HFF-Myc (cell line): ENCODE measurements around the gene HPS1.

ENCODE experiments used
- DNase-seq: peaks from one replicate; pipeline ENCODE4 v3.0.0-alpha.2; 2011; ENCODE audit warnings: low read depth; ENCODE audit errors: extremely low read depth
- H3K4me3 ChIP-seq: replicated peaks from 2 replicates; pipeline ENCODE4 v1.5.1; 2011; ENCODE audit warnings: low read depth, mild to moderate bottlenecking, control low read depth, low read length
- CTCF ChIP-seq: IDR thresholded peaks from 2 replicates; pipeline ENCODE4 v1.5.1; 2012; ENCODE audit warnings: mild to moderate bottlenecking, low read depth, low read length, control low read depth; ENCODE audit errors: missing control alignments

The HPS1 gene

GRCh38 chr10:98419469-98420261 lies 27.1 kb downstream of the HPS1 start:
- no peak overlapping the region for H3K4me3 ChIP-seq
- TF ChIP-seq CTCF: no peak
- no peak for DNase-seq

- DNase-seq: no peak
- H3K4me3 ChIP-seq: no peak overlapping the region
- TF ChIP-seq CTCF: no peak
These were observed 27.9 kb downstream of the HPS1 start for GRCh38 chr10:98418665-98419468.

- no peak for TF ChIP-seq CTCF
- DNase-seq: no peak
- no peak overlapping the region for H3K4me3 ChIP-seq
These were observed 28.6 kb downstream of the HPS1 start for GRCh38 chr10:98417973-98418664.

DNA sequence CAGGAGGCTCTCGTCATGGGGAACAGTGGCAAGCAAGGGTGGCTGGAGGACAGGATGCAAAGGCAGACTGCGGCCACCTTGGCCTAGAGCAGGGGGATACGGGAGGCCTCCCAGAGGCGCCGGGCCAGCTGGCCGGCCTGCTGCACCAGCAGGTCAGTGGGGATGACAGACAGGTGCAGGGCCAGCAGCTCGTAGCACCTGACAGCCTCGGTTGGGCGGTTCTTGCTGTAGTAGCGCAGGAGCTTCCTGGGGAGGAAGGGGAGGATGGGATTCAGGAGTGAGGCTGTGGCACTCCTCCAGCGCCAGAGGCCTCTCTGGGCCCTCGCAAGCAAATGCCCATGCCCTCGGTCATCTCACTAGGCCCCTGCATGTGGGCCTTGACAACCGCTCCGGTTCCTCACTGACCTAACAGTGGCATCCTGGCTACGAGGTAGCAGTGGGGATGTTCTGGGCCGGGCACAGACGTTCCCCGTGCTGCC lies 29.2 kb downstream of the HPS1 start:
- no peak for TF ChIP-seq CTCF
- no peak for DNase-seq
- H3K4me3 ChIP-seq: no peak overlapping the region

- DNase-seq: no peak
- no peak overlapping the region for H3K4me3 ChIP-seq
- TF ChIP-seq CTCF: no peak
These were observed 29.9 kb downstream of the HPS1 start for GRCh38 chr10:98416606-98417388.

DNA sequence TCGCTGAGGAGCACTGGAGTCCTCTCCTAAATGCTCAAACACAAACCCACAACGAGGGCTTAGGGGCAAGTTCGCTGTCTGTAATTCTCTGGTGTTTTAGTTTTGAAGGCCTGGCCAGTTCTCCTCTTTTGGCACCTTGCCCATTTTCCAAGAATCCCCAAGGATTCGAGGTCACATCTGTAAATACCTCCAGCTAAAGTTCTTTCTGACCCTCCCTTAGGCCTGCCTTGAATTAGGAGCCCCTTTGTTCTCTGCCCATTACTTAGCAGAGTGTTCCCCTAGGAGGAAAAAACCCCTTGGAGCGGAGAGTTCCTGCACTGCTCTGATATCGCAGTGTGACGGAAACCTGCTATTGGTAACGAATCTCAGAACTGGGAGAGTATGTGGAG lies 31.0 kb downstream of the HPS1 start:
- TF ChIP-seq CTCF: no peak
- no peak overlapping the region for H3K4me3 ChIP-seq
- DNase-seq: no peak
